ENCODE results near the gene SRRM3.

DNA sequence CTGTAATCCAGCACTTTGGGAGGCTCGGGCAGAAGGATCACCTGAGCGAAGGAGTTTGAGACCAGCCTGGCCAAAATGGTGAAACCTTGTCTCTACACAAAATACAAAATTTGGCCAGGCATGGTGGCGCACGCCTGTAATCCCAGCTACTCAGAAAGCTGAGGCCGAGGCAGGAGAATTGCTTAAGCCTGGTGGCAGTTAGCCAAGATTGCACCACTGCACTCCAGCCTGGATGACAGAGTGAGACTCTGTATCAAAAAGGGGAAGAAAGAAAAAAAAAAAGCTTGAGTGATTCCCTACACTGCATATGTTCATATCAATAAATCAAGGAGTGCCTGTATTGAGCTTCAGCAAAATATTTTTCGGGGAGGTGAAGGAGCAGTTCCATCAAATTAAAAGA, 45.8 kb upstream of the SRRM3 start:
- TF ChIP-seq, protein P1, sequence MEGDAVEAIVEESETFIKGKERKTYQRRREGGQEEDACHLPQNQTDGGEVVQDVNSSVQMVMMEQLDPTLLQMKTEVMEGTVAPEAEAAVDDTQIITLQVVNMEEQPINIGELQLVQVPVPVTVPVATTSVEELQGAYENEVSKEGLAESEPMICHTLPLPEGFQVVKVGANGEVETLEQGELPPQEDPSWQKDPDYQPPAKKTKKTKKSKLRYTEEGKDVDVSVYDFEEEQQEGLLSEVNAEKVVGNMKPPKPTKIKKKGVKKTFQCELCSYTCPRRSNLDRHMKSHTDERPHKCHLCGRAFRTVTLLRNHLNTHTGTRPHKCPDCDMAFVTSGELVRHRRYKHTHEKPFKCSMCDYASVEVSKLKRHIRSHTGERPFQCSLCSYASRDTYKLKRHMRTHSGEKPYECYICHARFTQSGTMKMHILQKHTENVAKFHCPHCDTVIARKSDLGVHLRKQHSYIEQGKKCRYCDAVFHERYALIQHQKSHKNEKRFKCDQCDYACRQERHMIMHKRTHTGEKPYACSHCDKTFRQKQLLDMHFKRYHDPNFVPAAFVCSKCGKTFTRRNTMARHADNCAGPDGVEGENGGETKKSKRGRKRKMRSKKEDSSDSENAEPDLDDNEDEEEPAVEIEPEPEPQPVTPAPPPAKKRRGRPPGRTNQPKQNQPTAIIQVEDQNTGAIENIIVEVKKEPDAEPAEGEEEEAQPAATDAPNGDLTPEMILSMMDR (IDR thresholded peaks at IDR 0.05), result no peak
- no peak for TF ChIP-seq POLR2A (IDR thresholded peaks at IDR 0.05)
